Body of pancreas (tissue), 4 donors: ENCODE data around the gene CLEC4G. TPM values are rescaled to one million over a fixed set of nuclear protein-coding genes. Genes with fewer than 3 reads are reported as not detected.

Source experiments
- ATAC-seq: fragments of 150-250 bp; one replicate; pipeline ENCODE4 v1.9.1; 2016
- DNase-seq, 4 donors: peaks; one replicate each; pipeline ENCODE4 v3.0.0-alpha.2; 2019
- H3K27ac ChIP-seq, 4 donors: fragments of 200-600 bp; sonication (generic); 1 replicate in 3 of 4; 2 replicates in 1 of 4; pipeline versions ENCODE4 v1.5.1 to v1.6.1; 2016 to 2019; ENCODE audit warnings: mild to moderate bottlenecking in 1 of 4, mixed read lengths in 1 of 4, moderate library complexity in 1 of 4
- H3K27me3 ChIP-seq, 2 donors: fragments of 200-600 bp; sonication (generic); one replicate each; pipeline ENCODE4 v1.6.0; 2016; ENCODE audit warnings: mild to moderate bottlenecking in 1 of 2
- H3K36me3 ChIP-seq, 2 donors: fragments of 200-600 bp; sonication (generic); replicated peaks in 1 of 2; 2 replicates each; pipeline ENCODE4 v1.5.1; 2016; ENCODE audit warnings: low read depth in 2 of 2; ENCODE audit not compliant: insufficient read depth in 1 of 2
- H3K4me1 ChIP-seq: fragments of 200-600 bp; sonication (generic); one replicate; pipeline ENCODE4 v1.6.0; 2016
- H3K4me3 ChIP-seq, 2 donors: fragments of 200-600 bp; sonication (generic); 1 replicate in 1 of 2; 2 replicates in 1 of 2; pipeline ENCODE4 v1.5.1; 2016 to 2019
- H3K9me3 ChIP-seq, 3 donors: fragments of 200-600 bp; sonication (generic); 1 replicate in 2 of 3; 2 replicates in 1 of 3; pipeline ENCODE4 v1.5.1; 2016
- POLR2A ChIP-seq, 3 donors: fragments of 450-650 bp; IDR thresholded peaks; one replicate each; pipeline ENCODE4 v1.6.1; 2016; ENCODE audit warnings: antibody characterized with exemption in 3 of 3, mild to moderate bottlenecking in 2 of 3
- WGBS, 2 donors: methylation state at CpG; one replicate each; pipeline ENCODE4 v1.1.5; 2017; 5-methylcytosine and 5-hydroxymethylcytosine counted together
- intact Hi-C: fragments of 100-400 bp; cut with DNase I; formaldehyde crosslinking; loops from one replicate; pipeline ENCODE4 v1.15.1; 2023
- total RNA-seq, 2 donors: library from RNA; depleted of rRNA; stranded (reverse); fragments of >200 nt; gene quantifications; one replicate each; pipeline ENCODE4 v1.1.0, GENCODE V29; 2016
- TF ChIP-seq, protein P1 (sequence below), 7 experiments: fragments of 450-650 bp in 4 of 7; fragments of 200-600 bp in 3 of 7; sonication (generic) in 3 of 7; IDR thresholded peaks; one replicate each; pipeline ENCODE4 v1.5.1; 2016 to 2019; ENCODE audit warnings: antibody characterized with exemption in 7 of 7

The CLEC4G gene
- total RNA-seq, 2 donors from 2014 or later = 0.52 to 6.6 TPM

DNA sequence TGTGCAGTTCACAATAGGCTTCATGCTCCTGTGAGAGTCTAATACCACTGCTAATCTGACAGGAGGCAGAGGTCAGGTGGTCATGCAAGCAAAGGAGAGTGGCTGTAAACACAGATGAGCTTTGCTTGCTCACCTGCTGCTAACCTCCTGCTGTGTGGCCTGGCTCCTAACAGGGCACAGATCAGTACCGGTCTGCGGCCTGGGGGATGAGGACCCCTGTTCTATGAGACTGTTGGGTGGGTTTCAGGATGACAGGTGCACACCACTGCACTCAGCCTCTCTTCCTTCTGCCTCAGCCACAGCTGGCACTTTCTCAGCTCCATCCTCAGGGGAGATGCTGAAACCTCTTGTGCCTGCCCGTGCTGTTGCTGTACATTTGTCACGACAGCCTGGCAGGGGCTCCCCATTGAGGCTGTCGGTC lies 9.7 kb downstream of the CLEC4G start:
- DNase-seq = no peak
- Histone ChIP-seq H3K36me3 (no peaks in the 10 kb centered on the region), H3K4me1 (no peaks in the 10 kb centered on the region), H3K27me3 (no peaks in the 10 kb centered on the region), H3K4me3 (no peak overlapping the region), H3K27ac (no peak overlapping the region), H3K9me3 (no peaks in the 10 kb centered on the region)
- WGBS, 2 donors = 22 to 34% methylated on average over 3 to 5 of the region's 5 CpGs
- intact Hi-C loops = no loop called here
- TF ChIP-seq, protein P1, sequence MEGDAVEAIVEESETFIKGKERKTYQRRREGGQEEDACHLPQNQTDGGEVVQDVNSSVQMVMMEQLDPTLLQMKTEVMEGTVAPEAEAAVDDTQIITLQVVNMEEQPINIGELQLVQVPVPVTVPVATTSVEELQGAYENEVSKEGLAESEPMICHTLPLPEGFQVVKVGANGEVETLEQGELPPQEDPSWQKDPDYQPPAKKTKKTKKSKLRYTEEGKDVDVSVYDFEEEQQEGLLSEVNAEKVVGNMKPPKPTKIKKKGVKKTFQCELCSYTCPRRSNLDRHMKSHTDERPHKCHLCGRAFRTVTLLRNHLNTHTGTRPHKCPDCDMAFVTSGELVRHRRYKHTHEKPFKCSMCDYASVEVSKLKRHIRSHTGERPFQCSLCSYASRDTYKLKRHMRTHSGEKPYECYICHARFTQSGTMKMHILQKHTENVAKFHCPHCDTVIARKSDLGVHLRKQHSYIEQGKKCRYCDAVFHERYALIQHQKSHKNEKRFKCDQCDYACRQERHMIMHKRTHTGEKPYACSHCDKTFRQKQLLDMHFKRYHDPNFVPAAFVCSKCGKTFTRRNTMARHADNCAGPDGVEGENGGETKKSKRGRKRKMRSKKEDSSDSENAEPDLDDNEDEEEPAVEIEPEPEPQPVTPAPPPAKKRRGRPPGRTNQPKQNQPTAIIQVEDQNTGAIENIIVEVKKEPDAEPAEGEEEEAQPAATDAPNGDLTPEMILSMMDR (IDR thresholded peaks at IDR 0.05) = no peak
- TF ChIP-seq POLR2A (IDR thresholded peaks at IDR 0.05) = no peak
- ATAC-seq = no peak

DNA sequence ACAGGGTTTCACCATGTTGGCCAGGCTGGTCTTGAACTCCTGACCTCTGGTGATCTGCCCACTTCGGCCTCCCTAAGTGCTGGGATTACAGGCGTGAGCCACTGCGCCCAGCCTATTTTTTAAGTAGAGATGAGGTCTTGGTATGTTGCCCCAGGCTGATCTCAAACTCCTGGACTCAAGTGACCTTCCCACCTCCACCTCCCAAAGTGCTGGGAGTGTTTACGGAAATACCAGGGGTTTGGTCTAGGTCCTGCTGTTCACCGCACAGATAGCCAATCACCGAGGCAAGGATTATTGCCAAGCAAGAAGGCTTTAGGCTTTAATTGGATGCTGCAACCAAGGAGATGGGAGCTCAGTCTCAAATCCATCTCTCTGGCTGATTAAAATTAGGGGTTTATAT lies 11.6 kb downstream of the CLEC4G start:
- H3K4me1 ChIP-seq = no peaks in the 10 kb centered on the region
- no peaks in the 10 kb centered on the region for H3K27me3 ChIP-seq
- no peak overlapping the region for H3K4me3 ChIP-seq
- DNase-seq = no peak
- TF ChIP-seq POLR2A (IDR thresholded peaks at IDR 0.05) = no peak
- TF ChIP-seq, protein P1 (IDR thresholded peaks at IDR 0.05) = no peak
- 58 to 70% methylated on average over 5 to 6 of the region's 6 CpGs for WGBS, 2 donors
- H3K27ac ChIP-seq = no peak overlapping the region
- H3K9me3 ChIP-seq = peaks cover 0 to 5% (median 0%) of the 10 kb centered on the region in 3 donors
- no peak for ATAC-seq
- intact Hi-C loops = no loop called here
- no peaks in the 10 kb centered on the region for H3K36me3 ChIP-seq

DNA sequence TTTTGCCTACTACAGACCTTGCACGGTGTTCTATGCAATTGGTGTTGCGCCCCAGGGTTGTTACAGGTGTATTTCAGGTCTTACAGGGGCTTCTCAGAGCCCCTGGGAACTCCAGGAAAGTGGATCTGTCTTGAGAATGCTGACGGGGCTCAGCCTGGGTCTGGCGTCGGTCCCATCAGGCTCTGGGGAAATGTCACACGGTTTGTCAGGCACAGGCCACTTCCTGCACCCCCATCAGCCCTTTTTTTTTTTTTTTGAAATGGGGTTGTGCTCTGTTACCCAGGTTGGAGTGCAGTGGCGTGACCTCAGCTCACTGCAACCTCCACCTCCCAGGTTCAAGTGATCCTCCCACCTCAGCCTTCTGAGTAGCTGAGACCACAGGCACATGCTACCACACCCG lies 13.2 kb downstream of the CLEC4G start:
- Histone ChIP-seq H3K36me3 (no peaks in the 10 kb centered on the region), H3K9me3 (peaks cover 0 to 5% (median 0%) of the 10 kb centered on the region in 3 donors), H3K4me1 (no peaks in the 10 kb centered on the region), H3K27ac (no peak overlapping the region), H3K27me3 (no peaks in the 10 kb centered on the region), H3K4me3 (no peak overlapping the region)
- peak in 1 of 4 donors; percentile 8 for DNase-seq
- ATAC-seq = no peak
- WGBS, 2 donors = 34 to 70% methylated on average over 5 to 8 of the region's 8 CpGs
- intact Hi-C loops = no loop called here
- TF ChIP-seq POLR2A (IDR thresholded peaks at IDR 0.05) = no peak
- TF ChIP-seq, protein P1 (IDR thresholded peaks at IDR 0.05) = no peak

DNA sequence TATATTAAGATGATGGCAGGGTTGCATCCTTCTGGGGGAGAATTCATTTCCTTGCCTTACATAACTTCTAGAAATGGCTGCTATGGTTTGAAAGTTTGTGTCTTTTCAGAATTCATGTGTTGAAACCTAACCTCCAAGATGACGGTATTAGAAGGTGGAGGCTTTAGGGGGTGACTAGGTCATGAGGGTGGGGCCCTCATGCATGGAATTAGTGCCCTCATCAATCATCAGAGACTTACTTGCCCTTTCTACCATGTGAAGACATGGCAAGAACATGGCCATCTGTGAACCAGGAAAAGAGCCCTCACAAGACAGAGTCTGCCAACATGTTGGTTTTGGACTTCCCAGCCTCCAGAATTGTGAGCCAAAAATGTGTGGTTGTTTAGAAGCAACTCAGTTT lies 15.1 kb downstream of the CLEC4G start:
- no peaks in the 10 kb centered on the region for H3K4me1 ChIP-seq
- no peak for ATAC-seq
- WGBS, 2 donors = 60 to 67% methylated on average over 1 of the region's 1 CpG

DNA sequence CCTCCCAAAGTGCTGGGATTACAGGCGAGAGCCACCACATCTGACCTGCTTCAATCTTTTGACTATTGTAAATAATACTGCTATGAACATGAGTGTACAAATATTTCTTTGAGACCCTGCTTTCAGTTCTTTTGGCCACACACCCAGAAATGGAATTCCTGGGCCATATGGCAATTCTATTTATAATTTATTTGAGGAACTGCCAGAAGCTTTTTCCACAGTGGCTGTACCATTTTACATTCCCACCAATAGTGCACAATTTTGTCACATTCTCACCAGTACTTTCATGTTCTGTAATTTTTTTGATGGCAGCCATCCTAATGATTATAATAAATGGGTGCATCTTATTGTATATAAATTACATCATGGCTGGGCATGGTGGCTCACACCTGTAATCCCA lies 16.2 kb downstream of the CLEC4G start:
- no peak overlapping the region for H3K27ac ChIP-seq
- no peaks in the 10 kb centered on the region for H3K4me1 ChIP-seq
- WGBS, 2 donors = 73 to 90% methylated on average over 1 of the region's 1 CpG
- TF ChIP-seq, protein P1 (IDR thresholded peaks at IDR 0.05) = no peak
- no peak for TF ChIP-seq POLR2A (IDR thresholded peaks at IDR 0.05)
- no peak overlapping the region for H3K4me3 ChIP-seq
- H3K27me3 ChIP-seq = no peaks in the 10 kb centered on the region
- intact Hi-C loops = no loop called here
- DNase-seq (no peak), ATAC-seq (no peak)
- no peaks in the 10 kb centered on the region for H3K36me3 ChIP-seq
- H3K9me3 ChIP-seq = peaks cover 0 to 5% (median 0%) of the 10 kb centered on the region in 3 donors

More for the DNA sequence above, 15.1 kb downstream of the CLEC4G start:
- H3K9me3 ChIP-seq = peaks cover 0 to 5% (median 0%) of the 10 kb centered on the region in 3 donors
- TF ChIP-seq, protein P1 (IDR thresholded peaks at IDR 0.05) = no peak
- no peak for TF ChIP-seq POLR2A (IDR thresholded peaks at IDR 0.05)
- H3K36me3 ChIP-seq = no peaks in the 10 kb centered on the region
- intact Hi-C loops = no loop called here
- H3K4me3 ChIP-seq = no peak overlapping the region
- H3K27ac ChIP-seq = no peak overlapping the region
- H3K27me3 ChIP-seq = no peaks in the 10 kb centered on the region
- DNase-seq = no peak
